GM12872 (cell line): Measurements from ENCODE around the gene SPO11.

ENCODE experiments used
- CTCF ChIP-seq: IDR thresholded peaks from 3 replicates; pipeline ENCODE4 v1.5.1; 2011; ENCODE audit warnings: low read depth, mild to moderate bottlenecking, low read length, moderate library complexity; ENCODE audit not compliant: insufficient read depth

Gene SPO11

GRCh38 chr20:57312138-57312537 is 17.5 kb upstream of the SPO11 start:
- no peak for TF ChIP-seq CTCF

DNA sequence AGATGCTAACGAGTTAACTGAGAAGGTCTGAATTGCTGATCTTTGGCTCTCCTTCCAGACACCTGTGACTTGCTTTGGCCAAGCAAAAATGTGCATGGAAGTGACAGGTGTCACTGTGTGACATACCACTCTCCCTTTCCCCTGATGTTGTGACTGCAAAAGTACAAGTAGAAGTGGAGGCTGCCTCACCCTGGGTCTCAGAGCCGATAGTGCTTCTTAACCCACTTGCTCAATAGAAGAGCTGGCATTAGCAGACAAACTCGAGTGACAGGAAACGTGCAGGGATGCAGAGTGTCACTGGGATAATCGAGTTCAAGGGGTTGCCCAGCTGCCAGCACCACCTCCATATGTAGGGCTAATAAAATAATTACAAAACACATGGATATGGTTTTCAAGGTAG is 16.4 kb upstream of the SPO11 start:
- TF ChIP-seq CTCF: no peak

DNA sequence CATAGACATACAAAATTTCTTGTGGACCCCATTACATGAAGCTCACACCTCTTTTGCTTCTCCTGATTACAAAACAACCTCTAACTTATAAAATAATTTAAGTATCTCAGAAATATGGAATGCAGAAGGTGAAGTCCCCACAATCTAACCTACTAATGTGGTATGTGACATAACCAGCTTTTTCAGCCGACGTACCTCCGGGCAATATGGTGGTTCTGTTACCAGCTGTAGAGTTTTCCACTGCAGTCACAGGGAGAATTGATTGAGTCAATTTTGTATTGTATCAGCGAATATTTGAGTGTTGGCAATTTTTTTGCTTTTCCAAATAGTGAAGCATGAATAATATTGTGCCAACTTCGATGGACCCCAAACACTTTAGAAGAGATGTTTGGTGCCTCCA is 15.7 kb upstream of the SPO11 start:
- TF ChIP-seq CTCF: no peak

DNA sequence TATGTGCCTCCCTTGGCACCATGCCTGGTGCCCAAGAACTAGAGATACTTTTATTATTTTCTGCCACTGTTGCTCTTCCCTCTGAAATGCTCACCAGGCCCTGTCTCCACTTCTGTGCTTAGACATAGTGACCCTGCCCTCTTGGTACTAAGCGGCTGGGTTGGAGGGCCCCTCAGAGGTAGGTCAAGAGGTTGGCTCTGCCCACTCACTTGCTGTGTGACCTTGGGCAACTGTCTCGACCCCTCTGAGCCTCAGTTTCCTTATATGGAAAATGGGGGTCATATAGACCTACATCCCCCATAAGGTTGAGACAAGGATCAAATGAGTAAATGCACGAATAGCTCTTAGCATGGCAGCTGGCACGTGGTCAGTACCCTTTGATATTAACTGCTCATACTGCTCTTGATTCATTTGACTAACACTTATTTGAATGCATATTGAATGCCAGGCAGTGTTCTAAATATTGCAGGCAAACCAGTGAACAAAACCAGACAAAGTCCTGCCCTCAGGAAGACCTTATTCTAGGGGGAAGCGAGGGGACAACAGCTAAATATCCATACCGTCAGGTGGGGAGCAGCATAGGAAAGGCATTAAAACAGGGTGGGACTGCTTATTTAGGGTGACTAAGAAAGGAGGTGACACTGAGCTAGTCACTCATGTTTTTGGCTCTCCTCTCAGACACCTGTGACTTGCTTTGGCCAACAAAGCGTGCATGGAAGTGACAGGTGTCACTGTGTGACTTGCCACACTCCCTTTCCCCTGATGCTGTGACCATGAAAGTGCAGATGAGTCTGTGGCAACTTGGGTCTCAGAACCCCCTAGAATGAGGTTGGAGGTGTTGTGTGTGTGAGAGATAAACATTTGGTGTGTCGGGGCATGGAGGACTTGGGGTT is 14.3 kb upstream of the SPO11 start:
- TF ChIP-seq CTCF: no peak

DNA sequence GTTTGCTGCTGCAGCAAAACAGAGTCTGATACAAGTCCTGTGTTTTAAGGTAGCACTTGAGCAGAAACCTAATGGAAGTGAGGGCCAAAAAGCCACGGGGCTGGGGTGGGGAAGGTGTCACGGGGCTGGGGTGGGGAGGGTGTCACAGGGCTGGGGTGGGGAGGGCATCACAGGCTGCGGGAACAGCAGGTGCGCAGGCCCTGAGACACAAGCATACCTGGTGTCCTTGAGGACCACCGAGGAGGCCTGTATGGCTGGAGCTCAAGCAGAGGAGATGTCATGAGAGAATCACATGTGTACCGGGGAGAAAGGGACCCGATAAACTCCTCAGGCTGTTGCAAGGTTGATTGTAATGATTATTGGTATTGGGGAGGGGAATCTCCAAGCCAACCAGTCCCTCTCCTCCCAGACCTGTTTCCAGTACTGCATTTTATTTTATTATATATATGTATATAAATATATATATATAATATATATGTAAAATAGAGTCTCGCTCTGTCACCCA is 13.6 kb upstream of the SPO11 start:
- no peak for TF ChIP-seq CTCF

- TF ChIP-seq CTCF: no peak
These were observed 12.8 kb upstream of the SPO11 start for GRCh38 chr20:57316795-57317201.

DNA sequence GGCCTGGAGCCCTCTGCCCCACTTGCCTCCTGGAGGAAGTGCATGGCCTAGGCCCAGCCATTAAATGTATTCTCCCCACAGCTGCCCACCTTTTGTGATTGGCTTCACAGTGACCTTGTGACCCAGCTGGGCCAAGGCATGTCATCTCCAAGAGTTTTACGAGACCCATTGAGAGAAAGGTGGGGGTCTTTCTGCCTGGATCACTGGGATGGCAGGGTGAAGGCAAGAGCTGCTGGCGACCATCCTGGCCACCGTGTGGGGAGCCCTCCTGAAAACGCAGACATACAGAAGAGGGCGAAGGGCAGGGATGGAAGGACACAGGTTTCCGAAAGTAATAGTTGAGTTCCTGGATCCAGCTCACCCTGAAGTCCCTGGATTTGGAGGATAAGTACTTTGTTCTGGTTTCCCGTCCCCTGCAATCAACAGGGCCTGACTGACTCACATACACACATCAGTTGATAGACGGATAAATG is 12.3 kb upstream of the SPO11 start:
- TF ChIP-seq CTCF: no peak
